Amniotic epithelial cell (primary cell): Measurements from ENCODE around the gene ADCY5.

Experiments used
- DNase-seq: peaks from one replicate; pipeline ENCODE4 v3.0.0-alpha.2; 2010; ENCODE audit warnings: low read depth

Gene ADCY5

DNA sequence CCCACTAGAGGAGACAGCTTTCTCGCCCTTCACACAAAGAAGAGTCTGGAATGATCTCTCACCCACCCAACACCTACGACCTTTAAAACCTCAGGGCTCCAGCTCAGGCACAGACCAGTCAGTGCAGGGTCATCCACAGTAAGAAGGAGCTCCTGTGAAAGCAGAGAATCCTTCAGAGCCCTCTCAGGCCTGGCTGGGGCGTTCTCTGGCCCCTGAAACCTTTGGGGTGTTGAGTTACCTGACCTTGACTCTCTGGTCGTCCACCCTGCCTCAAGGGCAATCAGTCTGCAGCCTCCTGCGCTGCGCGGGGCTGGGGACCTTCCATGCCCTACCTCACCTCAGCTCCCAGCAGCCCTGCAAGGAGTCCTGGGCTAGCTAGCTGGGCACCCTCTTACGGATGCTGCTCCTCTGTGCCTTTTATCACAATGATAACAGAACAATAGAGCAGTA is 106.2 kb downstream of the ADCY5 start:
- no peak for DNase-seq

DNA sequence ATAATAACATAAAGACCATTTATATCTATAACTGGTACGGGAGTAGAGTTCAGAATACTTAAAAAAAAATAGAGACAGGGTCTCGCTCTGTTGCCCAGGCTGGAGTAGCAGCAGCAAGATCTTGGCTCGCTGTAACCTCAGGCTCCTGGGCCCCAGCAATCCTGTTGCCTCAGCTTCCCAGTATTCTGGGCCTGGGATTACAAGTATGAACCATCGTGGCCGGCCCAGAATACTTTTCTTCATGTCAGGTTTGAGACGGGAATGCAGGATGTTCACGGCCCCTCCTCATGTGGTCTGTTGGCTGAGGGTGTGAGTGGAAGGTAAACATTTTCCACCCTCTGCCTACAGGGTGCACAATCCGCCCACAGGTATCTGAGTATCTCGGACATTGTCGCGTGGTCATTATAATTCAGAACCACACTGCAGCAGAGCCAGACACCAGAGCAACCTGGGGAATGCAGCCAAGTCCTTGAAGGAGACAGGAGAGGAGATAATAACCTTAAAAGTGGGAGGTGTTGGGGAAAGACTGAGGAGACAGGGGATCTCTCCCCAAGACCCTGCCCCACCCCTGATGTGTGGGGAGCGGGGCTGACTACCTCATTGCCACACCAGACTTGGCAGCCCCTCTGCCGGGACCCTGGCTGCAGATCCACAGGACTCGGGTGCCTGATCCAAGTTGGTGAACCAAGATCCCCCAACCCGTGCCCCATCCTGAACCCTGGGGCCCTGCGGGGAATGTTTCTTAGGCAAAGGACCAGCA is 106.8 kb downstream of the ADCY5 start:
- no peak for DNase-seq

DNA sequence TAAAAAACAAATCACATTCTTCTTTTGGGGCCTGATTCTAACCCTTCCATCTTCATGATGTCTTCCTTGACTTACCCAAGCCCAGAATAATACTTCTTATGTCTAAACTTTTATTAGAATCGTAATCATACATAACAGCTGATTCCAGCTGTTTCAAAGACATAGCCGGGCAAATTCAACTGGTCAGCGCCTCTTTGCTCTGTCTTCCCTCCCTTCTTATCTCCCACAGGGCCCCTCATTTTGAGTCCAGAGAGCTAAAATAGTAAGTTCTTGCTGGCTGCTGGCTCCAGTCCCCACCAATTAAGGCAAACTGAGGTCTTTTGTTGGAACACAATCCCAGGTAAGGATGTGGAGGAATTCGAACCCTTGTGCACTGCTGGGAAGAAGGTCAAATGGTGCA is 108.6 kb downstream of the ADCY5 start:
- DNase-seq, result no peak

DNA sequence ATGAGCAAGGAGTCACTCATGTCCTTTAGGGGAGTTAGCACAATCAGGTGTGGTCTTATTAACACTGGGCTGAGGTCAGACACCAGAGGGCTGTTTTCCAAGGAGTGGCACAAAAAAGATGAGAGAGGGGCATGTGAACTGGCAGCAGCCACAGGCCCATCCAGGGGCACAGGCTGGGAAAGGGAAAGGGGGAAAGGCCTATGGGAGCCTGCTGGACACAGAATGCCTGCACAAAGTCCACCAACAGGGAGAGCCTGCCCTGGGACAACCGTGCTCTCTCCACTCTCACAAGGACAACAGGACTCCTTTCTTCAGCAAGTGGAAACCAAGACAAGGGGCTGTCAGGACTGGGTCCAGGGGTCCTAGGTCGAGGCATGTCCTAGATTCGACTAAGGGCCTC is 109.6 kb downstream of the ADCY5 start:
- no peak for DNase-seq

DNA sequence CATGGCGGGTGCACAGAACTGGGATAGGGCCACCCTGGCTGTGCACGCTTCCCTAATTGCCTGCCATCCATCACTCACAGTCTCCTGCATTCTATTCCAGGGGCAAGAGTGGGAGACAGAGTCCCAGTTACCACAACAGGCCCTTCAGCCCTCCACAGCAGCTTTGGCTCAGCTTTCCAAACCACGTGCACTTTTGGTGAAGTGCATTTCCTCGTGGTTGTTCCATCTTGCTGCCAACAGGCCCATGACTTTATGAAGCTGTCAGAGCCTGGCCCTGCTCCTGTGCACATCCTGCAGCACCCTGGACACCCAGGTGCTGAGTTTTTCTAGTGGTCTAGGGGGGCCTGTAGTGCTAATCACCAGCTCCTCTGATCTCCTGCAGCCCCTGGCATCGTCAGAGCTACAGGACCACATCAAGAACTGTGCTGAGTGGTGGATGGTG is 110.2 kb downstream of the ADCY5 start:
- no peak for DNase-seq

DNA sequence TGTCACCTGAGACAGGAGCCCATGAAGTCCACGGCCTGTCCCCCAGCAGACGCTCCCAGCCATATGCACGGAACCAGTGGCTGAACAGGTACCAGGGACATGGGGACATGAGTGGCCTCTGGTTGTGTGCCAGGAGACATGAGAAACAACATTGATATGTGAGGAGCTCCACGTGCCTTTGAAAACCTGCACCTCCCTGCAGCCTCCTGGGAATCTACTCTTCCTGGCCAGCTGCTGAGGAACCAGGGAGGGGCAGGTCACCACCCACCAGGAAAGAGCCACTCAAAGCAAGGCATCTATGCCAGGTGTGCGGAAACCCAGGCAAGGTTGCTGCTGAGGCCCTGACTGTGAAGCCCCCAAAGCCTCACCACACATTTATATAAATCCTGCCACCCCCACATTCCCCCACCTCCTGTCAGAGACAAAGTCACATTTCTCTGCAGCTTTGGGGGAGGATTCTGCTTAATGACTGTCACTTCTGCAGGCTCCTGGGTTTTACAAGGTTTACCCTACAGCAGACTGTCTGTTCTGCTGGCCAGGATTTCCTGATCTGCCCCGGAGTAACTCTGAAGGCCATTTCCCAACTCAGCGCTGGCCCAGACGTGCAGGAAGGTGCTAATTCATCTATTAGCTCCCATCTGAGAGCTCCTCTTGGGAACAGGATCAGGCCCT is 110.8 kb downstream of the ADCY5 start:
- no peak for DNase-seq

DNA sequence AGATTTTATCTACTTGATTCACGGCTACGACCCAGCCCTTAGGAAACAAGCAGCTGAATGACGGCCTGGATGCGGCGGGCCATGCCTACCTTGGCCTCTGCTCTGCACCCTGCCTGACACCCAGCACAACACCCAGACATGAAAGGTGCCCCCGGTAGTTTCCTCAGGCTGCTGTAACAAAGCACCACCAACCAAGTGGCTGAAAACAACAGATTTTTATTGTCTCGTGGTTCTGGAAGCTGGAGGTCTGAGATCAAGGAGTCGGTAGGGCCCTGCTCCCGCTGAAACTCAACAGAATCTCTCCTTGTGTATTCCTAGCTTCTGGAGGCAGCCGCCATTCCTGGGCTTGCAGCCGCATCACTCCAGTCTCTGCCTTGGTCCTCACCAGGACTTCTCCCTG is 111.7 kb downstream of the ADCY5 start:
- no peak for DNase-seq

DNA sequence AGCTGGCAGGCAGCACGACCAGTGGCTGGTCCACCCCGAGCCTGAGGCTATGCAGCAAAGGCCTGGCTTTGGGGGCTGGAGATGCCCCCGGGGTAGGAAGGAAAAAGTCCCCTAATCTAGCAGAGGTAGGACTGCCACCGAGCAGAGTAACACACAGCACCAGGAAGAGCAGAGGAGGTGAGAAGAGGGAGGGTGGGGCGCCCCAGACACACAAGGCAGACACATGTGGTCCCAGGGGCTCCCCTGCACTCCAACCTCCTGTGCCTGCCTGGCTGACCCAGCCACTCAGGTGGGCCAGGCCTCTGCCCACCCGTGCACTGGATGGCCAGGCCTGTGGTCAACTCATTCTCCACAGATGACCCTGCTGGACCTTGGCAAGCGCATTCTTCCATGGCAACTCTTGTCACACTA is 112.4 kb downstream of the ADCY5 start:
- DNase-seq, result no peak

DNA sequence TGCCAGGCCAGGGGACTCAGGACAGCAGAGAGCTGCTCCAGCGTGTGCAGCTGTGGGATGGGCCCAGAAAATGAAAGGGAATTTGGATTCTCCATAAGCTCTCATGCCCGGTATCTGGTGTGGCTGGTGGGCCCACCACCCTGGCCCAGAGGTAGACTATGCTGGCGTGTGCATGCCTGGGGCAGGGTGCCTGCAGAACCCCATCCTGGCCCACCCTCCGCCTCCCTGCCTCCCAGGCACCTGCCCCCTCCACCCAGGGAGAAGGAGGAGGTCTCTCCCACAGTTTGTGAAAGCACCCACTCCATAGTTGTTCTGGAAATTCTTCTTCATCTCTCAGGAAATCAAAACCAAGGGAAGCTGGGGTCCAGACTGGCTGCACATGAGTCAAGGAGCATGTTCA is 112.9 kb downstream of the ADCY5 start:
- DNase-seq, result no peak

DNA sequence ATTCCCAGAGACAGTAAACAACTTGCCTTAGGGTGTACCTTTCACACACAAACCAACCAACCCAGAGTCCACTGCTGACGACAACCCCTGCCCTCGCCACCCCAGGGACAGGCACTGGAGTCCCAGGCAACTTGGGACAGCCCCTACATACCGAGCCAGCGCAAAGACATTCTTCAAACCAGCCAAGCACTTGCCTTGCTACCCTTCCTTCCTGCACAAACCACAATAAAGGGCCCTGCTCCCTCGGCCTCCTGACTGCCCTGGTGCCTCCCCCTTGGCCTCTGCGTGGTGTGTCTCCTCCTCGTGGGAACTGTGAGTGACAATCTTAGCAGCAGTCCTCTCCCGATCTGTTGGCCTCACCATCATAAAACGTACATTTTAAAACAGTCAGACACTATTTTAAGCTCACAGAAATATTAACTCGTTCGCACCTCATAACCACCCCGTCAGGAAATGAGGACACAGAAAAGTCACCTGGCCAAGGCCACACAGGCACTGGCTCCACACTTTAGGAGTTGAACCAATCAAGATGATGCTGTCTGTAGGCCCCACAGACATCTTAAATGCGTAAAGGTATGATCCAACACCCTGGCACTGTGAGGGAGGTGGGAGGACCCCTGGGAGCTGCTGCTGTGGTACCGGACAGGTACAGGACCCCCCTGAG is 113.8 kb downstream of the ADCY5 start:
- no peak for DNase-seq

DNA sequence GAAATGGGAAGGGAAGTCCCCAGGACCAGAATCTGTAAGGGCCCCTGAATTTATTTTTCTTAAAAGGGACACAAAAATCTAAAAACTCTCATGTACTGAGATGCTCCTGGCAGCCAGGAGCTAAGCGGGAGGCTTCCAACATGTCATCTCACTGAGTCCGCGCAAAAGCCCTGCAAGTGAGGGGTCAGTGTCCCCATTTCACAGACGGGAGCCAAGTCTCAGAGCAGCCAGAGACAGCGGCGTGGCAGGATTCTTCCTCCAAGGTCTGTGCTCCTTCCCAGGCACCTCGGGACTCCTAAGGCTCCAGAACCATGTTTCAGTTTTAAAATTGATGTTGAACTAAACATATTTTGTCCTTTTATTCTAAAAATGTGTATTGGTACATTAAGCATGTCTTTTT is 114.8 kb downstream of the ADCY5 start:
- DNase-seq, result no peak

DNA sequence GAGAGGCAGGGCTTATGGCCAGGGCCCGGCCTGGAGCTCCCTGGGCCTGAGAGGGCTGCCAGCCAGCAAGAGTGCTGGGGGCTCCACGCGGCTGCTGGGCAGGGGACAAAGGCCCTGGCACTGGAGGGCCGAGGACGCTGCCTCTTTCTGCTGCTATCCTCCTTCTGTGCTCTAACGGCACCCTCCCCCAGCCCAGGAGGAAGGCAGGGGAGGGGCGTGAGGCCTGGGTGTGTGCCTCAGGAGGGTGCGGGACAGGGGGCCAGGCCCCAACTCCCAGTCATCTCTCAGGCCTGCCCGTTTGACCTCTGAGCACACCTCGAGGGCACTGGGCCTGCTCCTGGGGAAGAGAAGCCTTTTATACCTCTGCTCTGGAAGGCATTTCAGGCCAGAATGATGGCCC is 115.5 kb downstream of the ADCY5 start:
- DNase-seq, result no peak

DNA sequence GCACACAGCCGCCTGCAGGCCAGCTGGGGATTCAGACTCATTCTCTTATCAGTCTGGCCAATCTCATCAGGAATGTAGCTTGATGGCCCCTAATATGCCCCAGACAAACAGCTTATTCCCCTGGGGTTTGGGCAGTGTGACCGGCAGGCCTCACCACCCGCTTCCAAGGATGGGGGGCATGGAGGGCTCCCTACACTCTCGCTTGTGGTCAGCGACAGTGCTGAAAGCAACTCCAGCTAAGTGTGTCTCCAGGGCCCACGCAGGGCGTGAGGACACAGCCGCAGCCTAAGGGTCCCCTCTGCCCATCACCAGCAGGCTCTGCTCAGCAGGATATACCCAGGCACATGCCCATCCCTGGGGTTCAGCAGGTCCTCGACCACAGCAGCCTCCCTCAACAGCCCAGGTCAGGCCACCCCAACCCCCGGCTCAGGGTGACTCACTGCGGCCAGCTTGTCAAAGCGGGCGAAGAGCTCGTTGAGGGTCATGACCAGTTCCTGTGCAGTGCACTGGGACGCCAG is 116.7 kb downstream of the ADCY5 start:
- DNase-seq, result no peak

DNA sequence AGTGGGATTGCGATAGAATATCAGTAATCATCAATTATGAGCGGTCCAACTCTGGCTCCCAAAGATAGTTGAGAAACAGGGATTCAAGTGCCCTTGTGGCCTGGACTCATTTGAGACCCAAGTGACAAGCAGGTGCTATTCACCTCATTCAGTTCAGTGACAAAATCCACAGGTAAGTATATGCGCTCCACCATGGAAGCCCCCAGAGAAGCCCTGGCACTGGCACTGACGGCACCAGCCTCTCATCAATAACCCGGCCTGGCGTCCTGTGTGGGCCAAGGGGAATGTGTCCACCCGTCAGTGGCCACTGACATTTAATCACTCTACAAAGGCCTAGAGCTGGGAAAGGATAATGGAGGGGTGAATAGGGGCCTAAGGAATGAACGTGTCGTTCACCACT is 117.2 kb downstream of the ADCY5 start:
- no peak for DNase-seq

DNA sequence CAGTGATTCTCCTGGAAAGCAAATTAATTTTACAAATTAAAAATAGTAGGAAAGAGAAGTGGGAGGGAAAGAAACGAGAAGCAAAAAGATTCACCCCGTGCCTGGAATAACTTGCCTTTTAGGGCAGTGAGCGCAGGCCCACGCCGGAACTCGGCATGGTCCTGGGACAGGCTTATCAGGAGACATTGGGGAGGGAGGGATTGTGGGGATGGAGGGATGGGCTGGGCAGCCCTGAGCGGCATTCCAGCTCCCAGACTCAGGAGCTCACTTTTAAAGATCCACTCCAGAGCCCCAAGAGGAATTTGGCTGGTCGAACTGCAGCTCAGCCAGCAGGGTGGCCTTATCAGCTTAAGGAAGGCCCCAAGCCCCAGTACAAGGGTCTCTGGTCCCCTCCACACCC is 117.9 kb downstream of the ADCY5 start:
- DNase-seq, result no peak

DNA sequence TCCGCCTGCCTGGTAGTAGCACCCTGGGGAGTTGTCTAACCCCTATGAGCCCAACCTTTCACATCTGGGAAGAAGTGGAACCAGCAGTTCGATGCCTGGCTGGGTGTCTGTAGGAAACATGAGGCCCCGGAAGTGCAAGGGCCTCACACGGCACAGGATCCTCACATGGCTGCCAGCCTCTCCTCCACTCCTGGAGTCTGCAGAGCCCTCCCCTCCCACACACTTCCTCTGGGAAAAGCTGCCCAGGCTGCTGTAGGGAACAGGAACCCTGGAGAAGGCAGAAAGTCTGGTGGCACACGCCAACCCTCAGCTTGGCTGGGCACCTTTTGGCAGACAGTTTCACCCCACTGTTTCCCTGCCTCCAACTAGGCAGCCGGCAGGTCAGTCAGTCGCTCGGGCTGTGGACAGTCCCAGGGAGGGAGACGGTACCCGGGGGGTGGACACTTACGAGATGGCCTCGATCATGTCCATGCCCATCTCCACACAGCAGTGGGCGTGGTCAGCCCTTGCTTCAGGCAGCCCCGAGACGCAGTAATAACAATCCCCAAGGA is 118.4 kb downstream of the ADCY5 start:
- DNase-seq, result no peak

DNA sequence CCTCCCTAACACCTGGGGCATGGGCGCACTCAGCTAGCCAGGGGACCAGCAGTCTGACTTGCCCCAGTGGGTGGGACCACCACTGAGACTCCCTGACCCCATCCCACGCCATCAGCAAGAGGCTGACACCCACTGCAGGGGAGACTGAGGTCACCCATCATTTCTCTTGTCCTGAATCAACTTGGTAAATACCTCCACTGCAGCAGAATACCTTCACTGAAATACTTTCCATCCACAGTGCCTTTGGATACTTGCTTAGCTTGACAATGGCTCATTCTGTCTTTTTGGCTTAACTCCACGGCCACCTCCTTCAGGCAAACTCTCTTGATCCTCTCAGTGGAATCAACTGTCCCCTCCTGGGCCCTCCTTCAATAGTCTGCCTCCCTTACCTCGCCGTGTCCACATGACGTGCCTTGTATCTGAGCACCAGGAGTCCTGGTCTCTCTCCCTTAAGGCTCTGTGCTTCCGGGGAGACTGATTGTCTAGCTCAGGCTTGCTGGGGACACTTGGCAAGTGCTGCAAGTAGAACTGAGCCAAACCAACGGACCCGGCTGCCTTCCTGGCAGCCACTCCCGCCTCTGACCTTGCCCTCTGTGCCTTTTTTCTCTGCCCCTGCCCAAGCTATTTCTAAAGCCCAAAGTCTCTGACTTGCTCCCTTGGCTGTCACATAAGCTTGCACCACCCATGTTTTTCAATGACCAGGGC is 119.1 kb downstream of the ADCY5 start:
- DNase-seq, result no peak

DNA sequence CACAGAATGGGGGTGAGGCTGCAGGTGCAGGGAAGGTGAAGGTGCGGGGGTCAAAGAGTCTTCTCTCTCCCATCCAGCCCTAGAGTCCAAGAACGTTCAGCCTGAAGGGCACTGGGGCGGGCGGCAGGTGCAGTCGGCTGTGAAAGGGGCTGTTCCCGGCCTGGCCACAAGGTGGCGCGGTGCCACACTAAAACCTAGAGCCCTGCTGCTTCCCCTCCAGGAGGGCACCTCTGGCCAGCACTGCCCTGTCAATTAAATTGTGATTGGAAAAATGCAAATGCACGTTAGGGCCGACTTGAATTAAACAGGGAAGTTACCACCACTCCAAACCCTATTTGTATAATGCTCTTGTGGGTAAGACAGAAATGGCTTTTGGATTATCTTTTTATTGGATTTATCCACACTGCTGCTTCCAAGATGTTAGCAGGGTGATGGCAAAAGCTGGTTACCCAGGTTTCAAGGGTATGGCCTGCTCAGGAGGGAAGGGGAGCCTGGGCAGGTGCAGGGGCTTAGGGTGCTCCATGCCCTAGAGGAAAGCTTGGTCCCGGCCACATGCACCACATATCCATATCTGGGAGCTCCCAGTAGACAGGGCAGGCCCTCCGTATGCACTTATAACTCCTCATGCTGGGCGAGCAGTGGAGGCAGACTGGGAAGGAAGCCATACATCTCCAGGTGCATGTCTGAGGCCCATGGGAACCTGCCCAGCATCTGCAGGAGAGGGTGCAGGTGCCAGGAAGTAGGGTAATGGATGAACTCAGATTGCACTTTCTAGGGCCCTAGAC is 119.8 kb downstream of the ADCY5 start:
- DNase-seq, result peak; percentile 22

DNA sequence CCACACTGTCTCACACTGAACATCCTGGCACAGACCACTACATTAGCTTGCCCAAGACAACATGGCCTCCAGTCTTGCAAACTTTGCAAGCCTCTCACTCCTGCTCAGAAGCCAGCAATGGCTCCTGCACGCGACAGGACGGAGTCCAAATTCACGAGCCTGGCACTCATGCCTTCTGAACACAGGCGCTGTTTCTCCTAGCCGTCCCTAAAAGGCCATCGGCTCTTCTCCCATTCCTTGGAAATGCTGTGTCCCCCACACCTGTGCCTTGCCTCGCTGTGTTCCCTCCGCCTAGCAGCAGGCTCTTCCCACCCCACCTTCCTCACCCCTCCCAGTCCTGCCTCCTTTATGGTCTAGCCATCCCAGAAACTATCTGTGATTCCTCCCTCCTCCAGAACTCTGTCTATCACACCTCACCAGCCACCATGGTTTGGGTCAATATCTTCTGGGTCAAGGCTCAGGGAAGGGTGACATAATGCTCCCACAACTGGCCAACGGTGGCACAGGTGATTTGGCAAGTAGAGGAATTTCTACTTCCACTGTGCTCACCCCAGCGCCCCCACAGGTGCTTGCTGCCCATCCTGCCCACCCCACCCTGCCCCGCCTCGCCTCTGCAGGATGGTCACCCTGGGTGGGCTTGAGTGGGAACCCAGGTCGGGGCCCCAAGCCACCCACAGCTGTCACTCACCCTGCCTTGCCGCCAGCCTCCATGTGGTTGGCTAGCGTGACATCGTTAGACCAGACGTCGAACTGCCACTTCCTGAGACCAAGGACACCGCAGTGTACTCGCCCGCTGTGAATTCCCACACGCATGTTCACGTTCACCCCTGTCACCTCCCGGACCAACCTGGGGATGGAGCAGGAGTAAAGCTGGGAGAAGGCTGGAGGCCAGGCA is 120.7 kb downstream of the ADCY5 start:
- DNase-seq, result no peak

DNA sequence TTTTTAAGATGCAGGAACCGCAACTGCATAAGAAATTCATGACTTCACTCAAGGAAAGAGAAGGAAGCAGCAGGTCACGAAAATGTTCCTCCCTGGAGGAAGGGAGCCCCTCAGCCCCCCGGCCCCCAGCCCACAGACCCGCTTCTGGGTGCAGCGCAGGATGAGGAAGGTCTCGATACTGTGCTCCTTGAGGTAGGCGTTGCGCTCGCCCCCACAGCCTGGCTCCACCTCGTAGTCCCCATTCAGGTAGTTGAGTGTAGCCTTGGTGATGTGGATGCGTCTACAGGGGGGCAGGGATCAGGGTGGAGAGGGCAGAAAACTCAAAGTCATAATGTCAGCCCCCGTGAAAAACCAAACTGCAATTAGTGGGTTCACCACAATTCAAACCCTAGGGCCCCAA is 121.4 kb downstream of the ADCY5 start:
- DNase-seq, result no peak
